SH-SY5Y (cell line): ENCODE measurements around the gene PLA2G4F.

ENCODE experiments used
- GATA2 ChIP-seq: IDR thresholded peaks from 2 replicates; pipeline ENCODE4 v1.6.1; 2011; ENCODE audit warnings: mild to moderate bottlenecking, low read depth, low read length
- GATA3 ChIP-seq: IDR thresholded peaks from 2 replicates; pipeline ENCODE4 v1.6.1; 2011; ENCODE audit warnings: low read depth, mild to moderate bottlenecking, low read length, moderate library complexity

DNA sequence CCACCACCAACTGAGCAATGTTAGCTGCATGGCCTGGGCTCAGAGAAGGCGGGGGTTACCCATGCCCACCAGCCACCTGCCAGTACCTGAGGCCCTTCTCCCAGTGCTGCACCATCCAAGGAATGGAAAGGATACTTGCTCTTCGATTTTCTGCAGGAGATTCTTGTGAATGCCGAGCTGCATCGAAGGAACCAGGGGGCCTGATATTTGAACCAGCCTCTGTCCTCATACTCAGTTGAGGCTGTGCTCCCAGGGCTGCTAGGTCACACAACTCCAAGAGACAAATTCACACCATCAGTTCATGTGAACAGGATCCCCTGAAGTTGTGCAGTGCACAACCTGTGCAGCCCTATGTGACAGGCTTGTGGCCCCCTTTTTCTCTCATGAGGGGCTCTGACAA, 18.0 kb downstream of the PLA2G4F start:
- TF ChIP-seq GATA2, result no peak
- no peak for TF ChIP-seq GATA3
